ENCODE data around the gene TXNRD3. TPM values are rescaled to one million over a fixed set of nuclear protein-coding genes. Genes with fewer than 3 reads are reported as not detected.

TXNRD3 gene
- total RNA-seq, 1 experiment from 2014 or later = 12.9 TPM

- intact Hi-C loops (cut with micrococcal nuclease) = no loop called here
- no TSS peak for BruUV-seq (replicated peaks)
- Mint-ChIP-seq H3K36me3 (ENCODE audit: insufficient read depth, unreplicated experiment) (no peaks in the 10 kb centered on the region), H3K27me3 (ENCODE audit: insufficient read depth, unreplicated experiment) (no peaks in the 10 kb centered on the region), H3K27ac (ENCODE audit: low read depth, unreplicated experiment) (no peak overlapping the region), H3K4me3 (ENCODE audit: unreplicated experiment) (no peak overlapping the region), H3K4me1 (ENCODE audit: insufficient read depth, unreplicated experiment) (no peaks in the 10 kb centered on the region), H3K9me3 (ENCODE audit: unreplicated experiment) (no peaks in the 10 kb centered on the region)
- CTCF ChIA-PET = interaction anchor here (0.6 kb wide), 1 partner anchor 190 kb away, joined by 3 read pairs; no protein-coding TSS in a partner anchor
- DNase-seq (ENCODE audit: unreplicated experiment) = no peak
- TF ChIP-seq, protein P1, sequence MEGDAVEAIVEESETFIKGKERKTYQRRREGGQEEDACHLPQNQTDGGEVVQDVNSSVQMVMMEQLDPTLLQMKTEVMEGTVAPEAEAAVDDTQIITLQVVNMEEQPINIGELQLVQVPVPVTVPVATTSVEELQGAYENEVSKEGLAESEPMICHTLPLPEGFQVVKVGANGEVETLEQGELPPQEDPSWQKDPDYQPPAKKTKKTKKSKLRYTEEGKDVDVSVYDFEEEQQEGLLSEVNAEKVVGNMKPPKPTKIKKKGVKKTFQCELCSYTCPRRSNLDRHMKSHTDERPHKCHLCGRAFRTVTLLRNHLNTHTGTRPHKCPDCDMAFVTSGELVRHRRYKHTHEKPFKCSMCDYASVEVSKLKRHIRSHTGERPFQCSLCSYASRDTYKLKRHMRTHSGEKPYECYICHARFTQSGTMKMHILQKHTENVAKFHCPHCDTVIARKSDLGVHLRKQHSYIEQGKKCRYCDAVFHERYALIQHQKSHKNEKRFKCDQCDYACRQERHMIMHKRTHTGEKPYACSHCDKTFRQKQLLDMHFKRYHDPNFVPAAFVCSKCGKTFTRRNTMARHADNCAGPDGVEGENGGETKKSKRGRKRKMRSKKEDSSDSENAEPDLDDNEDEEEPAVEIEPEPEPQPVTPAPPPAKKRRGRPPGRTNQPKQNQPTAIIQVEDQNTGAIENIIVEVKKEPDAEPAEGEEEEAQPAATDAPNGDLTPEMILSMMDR (IDR thresholded peaks at IDR 0.05; ENCODE audit: unreplicated experiment) = no peak
- POLR2A ChIA-PET = no interaction called here
Observed at GRCh38 chr3:126581569-126581968, 73.4 kb downstream of the TXNRD3 start.

DNA sequence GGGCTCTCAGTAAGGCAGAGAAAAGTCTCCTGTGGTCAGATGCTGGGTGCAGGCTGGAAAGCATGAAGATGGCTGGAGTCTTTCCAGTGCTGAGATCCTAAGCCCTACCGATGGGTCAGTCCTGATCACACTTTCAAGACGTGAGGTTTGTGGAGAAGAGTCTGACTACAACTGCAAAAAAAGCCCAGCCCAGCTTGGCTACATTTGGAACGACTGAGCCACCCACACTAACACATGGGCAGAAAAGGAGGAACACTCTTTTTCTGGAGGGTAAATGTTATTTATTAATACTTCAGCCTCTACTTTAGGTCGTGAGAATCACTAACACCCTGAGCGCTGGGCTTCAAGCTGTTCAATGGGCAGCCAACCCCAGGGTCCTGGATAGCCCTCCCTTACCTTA is 74.2 kb downstream of the TXNRD3 start:
- ChIA-PET CTCF (interaction anchor here (0.6 to 0.7 kb wide), 2 partner anchors 161 to 189 kb away, joined by 3 to 4 read pairs; no protein-coding TSS in a partner anchor), POLR2A (interaction anchor here (0.6 kb wide), 1 partner anchor 799 kb away, joined by 4 read pairs; no protein-coding TSS in a partner anchor)
- Mint-ChIP-seq H3K4me1 (ENCODE audit: insufficient read depth, unreplicated experiment) (no peaks in the 10 kb centered on the region), H3K27ac (ENCODE audit: low read depth, unreplicated experiment) (no peak overlapping the region), H3K36me3 (ENCODE audit: insufficient read depth, unreplicated experiment) (no peaks in the 10 kb centered on the region), H3K4me3 (ENCODE audit: unreplicated experiment) (no peak overlapping the region), H3K9me3 (ENCODE audit: unreplicated experiment) (no peaks in the 10 kb centered on the region), H3K27me3 (ENCODE audit: insufficient read depth, unreplicated experiment) (no peaks in the 10 kb centered on the region)
- no TSS peak for BruUV-seq (replicated peaks)
- intact Hi-C loops (cut with micrococcal nuclease) = no loop called here
- TF ChIP-seq, protein P1 (IDR thresholded peaks at IDR 0.05; ENCODE audit: unreplicated experiment) = no peak
- DNase-seq (ENCODE audit: unreplicated experiment) = no peak

DNA sequence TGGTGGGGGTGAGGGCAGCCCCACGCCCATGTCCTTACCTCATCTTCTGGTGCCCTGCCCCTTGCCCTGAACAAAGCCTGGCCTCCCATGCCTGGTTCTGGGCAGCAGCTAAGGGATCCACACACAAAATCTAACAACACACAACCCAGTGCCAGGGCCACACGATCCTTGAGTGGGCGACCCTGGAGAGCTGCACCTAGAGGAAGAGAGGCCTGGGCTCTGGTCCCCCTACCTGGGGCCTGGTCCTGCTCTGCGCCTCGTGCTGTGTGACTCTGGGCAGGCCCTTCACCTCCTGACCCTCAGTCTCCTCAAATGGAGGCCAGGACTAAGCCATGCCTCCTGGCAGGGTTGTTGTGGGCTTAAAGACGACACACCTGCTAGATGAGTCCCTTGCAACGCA is 76.2 kb downstream of the TXNRD3 start:
- TF ChIP-seq, protein P1 (IDR thresholded peaks at IDR 0.05; ENCODE audit: unreplicated experiment) = no peak
- H3K27me3 Mint-ChIP-seq (ENCODE audit: insufficient read depth, unreplicated experiment) = no peaks in the 10 kb centered on the region
- H3K27ac Mint-ChIP-seq (ENCODE audit: low read depth, unreplicated experiment) = no peak overlapping the region
- ChIA-PET POLR2A (interaction anchor here (0.6 kb wide), 1 partner anchor 32 kb away, joined by 3 read pairs; no protein-coding TSS in a partner anchor), CTCF (no interaction called here)
- no peak for DNase-seq (ENCODE audit: unreplicated experiment)
- no peak overlapping the region for H3K4me3 Mint-ChIP-seq (ENCODE audit: unreplicated experiment)
- intact Hi-C loops (cut with micrococcal nuclease) = no loop called here
- H3K36me3 Mint-ChIP-seq (ENCODE audit: insufficient read depth, unreplicated experiment) = no peaks in the 10 kb centered on the region
- no peaks in the 10 kb centered on the region for H3K9me3 Mint-ChIP-seq (ENCODE audit: unreplicated experiment)
- no TSS peak for BruUV-seq (replicated peaks)
- H3K4me1 Mint-ChIP-seq (ENCODE audit: insufficient read depth, unreplicated experiment) = no peaks in the 10 kb centered on the region

GRCh38 chr3:126577261-126577660 is 77.7 kb downstream of the TXNRD3 start:
- intact Hi-C loops (cut with micrococcal nuclease) = no loop called here

More at GRCh38 chr3:126577261-126577660, 77.7 kb downstream of the TXNRD3 start:
- POLR2A ChIA-PET = no interaction called here
- Mint-ChIP-seq H3K36me3 (ENCODE audit: insufficient read depth, unreplicated experiment) (no peaks in the 10 kb centered on the region), H3K4me3 (ENCODE audit: unreplicated experiment) (no peak overlapping the region), H3K27me3 (ENCODE audit: insufficient read depth, unreplicated experiment) (no peaks in the 10 kb centered on the region), H3K4me1 (ENCODE audit: insufficient read depth, unreplicated experiment) (no peaks in the 10 kb centered on the region), H3K27ac (ENCODE audit: low read depth, unreplicated experiment) (no peak overlapping the region), H3K9me3 (ENCODE audit: unreplicated experiment) (no peaks in the 10 kb centered on the region)
- CTCF ChIA-PET = no interaction called here
- BruUV-seq (replicated peaks) = no TSS peak
- TF ChIP-seq, protein P1 (IDR thresholded peaks at IDR 0.05; ENCODE audit: unreplicated experiment) = no peak
- DNase-seq (ENCODE audit: unreplicated experiment) = no peak
